ENCODE measurements around the gene CRYZ. TPM values are rescaled to one million over a fixed set of nuclear protein-coding genes. Genes with fewer than 3 reads are reported as not detected.
"Not testable (repeated sequence)": the region's sequence is repeated elsewhere in the genome, so short reads cannot be mapped to it uniquely, and the experiment has no call there.

The CRYZ gene
- total RNA-seq, 4 donors from 2014 or later: 16.1 to 39.5 (median 23.6) TPM

GRCh38 chr1:74673351-74674111, 59.3 kb downstream of the CRYZ start, which contains the start of gene ERICH3:
Gene ERICH3 (minus strand): TSS chr1:74673792. CDS start chr1:74673519, 273 bp downstream.
- TF ChIP-seq CTCF (IDR thresholded peaks at IDR 0.05) (no peak), POLR2A (IDR thresholded peaks at IDR 0.05) (no peak), EP300 (IDR thresholded peaks at IDR 0.05) (no peak)
- Histone ChIP-seq H3K36me3 (no peaks in the 10 kb centered on the region), H3K4me1 (peaks cover 0 to 16% (median 8%) of the 10 kb centered on the region in 4 donors), H3K9me3 (peaks cover 0 to 15% (median 0%) of the 10 kb centered on the region in 4 donors), H3K27me3 (no peaks in the 10 kb centered on the region), H3K27ac (peak within 1 kb of the TSS in 1 of 4 donors; percentile 47), H3K4me3 (peak within 1 kb of the TSS; percentile 13 to 57 (median 27))
- DNase-seq (ENCODE audit: low spot score in 2 of 2): no peak
- WGBS, 2 donors: 2% methylated on average over 15 to 40 of the region's 44 CpGs

- 85 to 92% methylated on average over 3 of the region's 3 CpGs for WGBS, 2 donors
- not testable (repeated sequence) for H3K4me3 ChIP-seq; H3K27me3 ChIP-seq; H3K27ac ChIP-seq; H3K36me3 ChIP-seq; DNase-seq (ENCODE audit: low spot score in 2 of 2)
- Histone ChIP-seq H3K9me3 (peaks cover 0 to 15% (median 0%) of the 10 kb centered on the region in 4 donors), H3K4me1 (peaks cover 0 to 16% (median 8%) of the 10 kb centered on the region in 4 donors)
Observed at GRCh38 chr1:74670866-74671265, 62.0 kb downstream of the CRYZ start.

Other genes with a start within 250 kb of the CRYZ start
- not detected for gene LRRC53, start 220.4 kb downstream of the CRYZ start, total RNA-seq
- gene ERICH3, start 59.3 kb downstream of the CRYZ start, total RNA-seq: under 1 TPM; 0.20 to 0.30 (median 0.21) TPM
- 10 to 100 TPM; 11.1 to 14.6 (median 13.3) TPM for gene TYW3, start 102 bp upstream of the CRYZ start, total RNA-seq

Data from tibial nerve (tissue), 4 donors.